OCI-LY3 (cell line): ENCODE measurements around the gene IZUMO2.

Experiments
- H2AFZ ChIP-seq: fragments of 200-600, 300-600 bp; shearing (Covaris generic); 2 replicates; pipeline ENCODE4 v1.6.0; 2014; ENCODE audit warnings: antibody characterized with exemption, low read depth, low read length
- H3K27ac ChIP-seq: fragments of 200-600, 300-600 bp; sonication (generic); 2 replicates; pipeline ENCODE4 v1.5.1; 2014; ENCODE audit warnings: mild to moderate bottlenecking, low read length, moderate library complexity, mixed read lengths
- H3K27me3 ChIP-seq: fragments of 200-600, 300-600 bp; sonication (generic); 2 replicates; pipeline ENCODE4 v1.6.1; 2014; ENCODE audit warnings: low read depth, low read length, mixed read lengths
- H3K36me3 ChIP-seq: fragments of 200-600, 300-600 bp; sonication (generic); replicated peaks from 2 replicates; pipeline ENCODE3; 2014; ENCODE audit warnings: low read depth, low read length, mixed read lengths
- H3K4me1 ChIP-seq: fragments of 300-600, 200-600 bp; sonication (generic); 2 replicates; pipeline ENCODE4 v1.6.1; 2014; ENCODE audit warnings: low read length, mixed read lengths
- H3K4me2 ChIP-seq: fragments of 200-600, 300-600 bp; sonication (generic); 2 replicates; pipeline ENCODE4 v1.6.1; 2014; ENCODE audit warnings: low read length, mixed read lengths
- H3K4me3 ChIP-seq: fragments of 300-600, 200-600 bp; sonication (generic); 2 replicates; pipeline ENCODE4 v1.5.1; 2014; ENCODE audit warnings: antibody characterized with exemption, mild to moderate bottlenecking, low read length, moderate library complexity
- H3K79me2 ChIP-seq: fragments of 300-600, 200-600 bp; shearing (Covaris generic); 2 replicates; pipeline ENCODE4 v1.6.1; 2014; ENCODE audit warnings: mild to moderate bottlenecking, low read length, mixed read lengths
- H3K9ac ChIP-seq: fragments of 300-600, 200-600 bp; shearing (Covaris generic); 2 replicates; pipeline ENCODE4 v1.6.0; 2014; ENCODE audit warnings: mild to moderate bottlenecking, low read length, moderate library complexity
- H3K9me3 ChIP-seq: fragments of 200-600, 300-600 bp; shearing (Covaris generic); 2 replicates; pipeline ENCODE4 v1.6.1; 2014; ENCODE audit warnings: low read length, mixed read lengths; ENCODE audit not compliant: insufficient read depth
- H4K20me1 ChIP-seq: fragments of 200-600, 300-600 bp; sonication (generic); 2 replicates; pipeline ENCODE4 v1.6.1; 2016; ENCODE audit warnings: low read length, mixed read lengths; ENCODE audit not compliant: insufficient read depth
- EZH2phosphoT487 ChIP-seq: fragments of 200-600 bp; shearing (Covaris generic); IDR thresholded peaks from 2 replicates; pipeline ENCODE4 v1.6.1; 2018; ENCODE audit warnings: antibody characterized with exemption, mixed run types, low read depth
- TF ChIP-seq, protein P1 (sequence below): fragments of 200-600, 300-600 bp; sonication (generic); IDR thresholded peaks from 2 replicates; pipeline ENCODE4 v1.5.1; 2014; ENCODE audit warnings: antibody characterized with exemption, low read length, low read depth

The IZUMO2 gene

DNA sequence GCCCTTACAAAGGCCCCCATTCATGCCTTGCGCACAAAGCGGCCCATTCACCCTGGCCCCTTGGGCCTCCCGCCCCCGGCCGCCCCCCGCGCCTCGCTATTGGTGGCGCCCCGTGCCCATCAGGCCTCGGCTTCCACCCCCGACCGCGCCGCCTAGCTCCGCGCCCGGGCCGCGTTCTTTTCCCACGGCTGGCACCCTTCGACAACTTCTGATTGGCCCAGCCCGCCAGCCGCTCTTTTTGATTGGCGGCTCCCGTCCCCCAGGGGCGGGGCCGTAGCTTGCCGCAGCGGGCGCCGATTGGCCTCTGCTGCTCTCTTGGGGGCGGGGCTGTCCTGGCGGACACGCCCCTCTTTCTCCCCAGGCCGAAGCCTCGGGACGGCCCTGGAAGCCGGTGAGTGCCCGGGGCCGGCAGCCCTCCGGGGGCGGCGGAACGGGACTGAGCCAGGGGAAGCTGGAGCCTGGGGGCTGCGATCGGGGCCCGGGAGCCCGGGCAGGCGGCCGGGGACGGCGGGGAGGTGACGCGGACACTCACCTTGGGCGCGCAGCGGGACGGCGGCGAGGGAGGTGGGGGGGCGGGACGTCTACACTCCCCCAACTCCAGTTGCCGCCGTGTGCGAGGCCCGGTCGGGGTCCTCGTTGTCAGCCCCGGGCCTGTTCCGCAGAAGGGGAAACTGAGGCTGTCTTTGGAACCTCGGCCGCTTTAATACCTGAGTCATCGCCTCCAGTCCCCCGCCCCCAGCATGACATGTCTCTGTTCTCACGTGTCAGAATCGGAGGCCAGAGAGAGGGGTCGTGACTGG, 40.4 kb upstream of the IZUMO2 start, which contains the start of gene MYH14:
MYH14 (plus strand) TSS at position 342 of the 800 bp plus-strand sequence. CDS start 6,744 bp downstream, outside the sequence.
- no peak within 1 kb of the TSS for H3K27ac ChIP-seq

DNA sequence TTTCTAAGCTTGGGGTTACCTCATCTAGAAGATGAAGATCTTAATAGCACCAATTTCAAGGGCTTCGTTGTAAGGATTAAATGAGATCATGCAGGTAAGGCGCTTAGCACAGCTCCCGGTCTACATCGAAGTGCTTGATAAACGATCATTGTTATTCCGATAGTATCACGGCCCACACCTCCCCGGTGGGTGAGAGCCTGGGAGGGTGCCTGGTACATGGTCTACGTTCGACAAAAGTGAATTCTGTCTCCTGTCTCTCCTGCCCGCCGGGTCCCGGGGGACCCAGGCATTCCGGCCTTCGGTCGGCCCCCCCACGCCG, 39.8 kb upstream of the IZUMO2 start:
- Histone ChIP-seq H3K9ac (no peak overlapping the region), H3K27me3 (peaks cover 18% of the 10 kb centered on the region), H4K20me1 (no peaks in the 10 kb centered on the region), H3K36me3 (no peaks in the 10 kb centered on the region), H2AFZ (no peak overlapping the region), H3K4me2 (no peak overlapping the region), H3K27ac (no peak overlapping the region), H3K79me2 (no peaks in the 10 kb centered on the region), H3K9me3 (no peaks in the 10 kb centered on the region), H3K4me3 (no peak overlapping the region), H3K4me1 (no peaks in the 10 kb centered on the region)
- TF ChIP-seq, protein P1, sequence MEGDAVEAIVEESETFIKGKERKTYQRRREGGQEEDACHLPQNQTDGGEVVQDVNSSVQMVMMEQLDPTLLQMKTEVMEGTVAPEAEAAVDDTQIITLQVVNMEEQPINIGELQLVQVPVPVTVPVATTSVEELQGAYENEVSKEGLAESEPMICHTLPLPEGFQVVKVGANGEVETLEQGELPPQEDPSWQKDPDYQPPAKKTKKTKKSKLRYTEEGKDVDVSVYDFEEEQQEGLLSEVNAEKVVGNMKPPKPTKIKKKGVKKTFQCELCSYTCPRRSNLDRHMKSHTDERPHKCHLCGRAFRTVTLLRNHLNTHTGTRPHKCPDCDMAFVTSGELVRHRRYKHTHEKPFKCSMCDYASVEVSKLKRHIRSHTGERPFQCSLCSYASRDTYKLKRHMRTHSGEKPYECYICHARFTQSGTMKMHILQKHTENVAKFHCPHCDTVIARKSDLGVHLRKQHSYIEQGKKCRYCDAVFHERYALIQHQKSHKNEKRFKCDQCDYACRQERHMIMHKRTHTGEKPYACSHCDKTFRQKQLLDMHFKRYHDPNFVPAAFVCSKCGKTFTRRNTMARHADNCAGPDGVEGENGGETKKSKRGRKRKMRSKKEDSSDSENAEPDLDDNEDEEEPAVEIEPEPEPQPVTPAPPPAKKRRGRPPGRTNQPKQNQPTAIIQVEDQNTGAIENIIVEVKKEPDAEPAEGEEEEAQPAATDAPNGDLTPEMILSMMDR: no peak
- TF ChIP-seq EZH2phosphoT487: no peak

More for the DNA sequence above, 40.4 kb upstream of the IZUMO2 start, which contains the start of gene MYH14:
- peaks cover 18% of the 10 kb centered on the region for H3K27me3 ChIP-seq
- H4K20me1 ChIP-seq: no peaks in the 10 kb centered on the region
- no peaks in the 10 kb centered on the region for H3K9me3 ChIP-seq
- no peaks in the 10 kb centered on the region for H3K36me3 ChIP-seq
- no peak within 1 kb of the TSS for H2AFZ ChIP-seq
- H3K9ac ChIP-seq: no peak within 1 kb of the TSS
- H3K4me3 ChIP-seq: no peak within 1 kb of the TSS
- H3K4me1 ChIP-seq: no peaks in the 10 kb centered on the region
- TF ChIP-seq EZH2phosphoT487: no peak
- TF ChIP-seq, protein P1: no peak
- no peaks in the 10 kb centered on the region for H3K79me2 ChIP-seq
- H3K4me2 ChIP-seq: no peak within 1 kb of the TSS

DNA sequence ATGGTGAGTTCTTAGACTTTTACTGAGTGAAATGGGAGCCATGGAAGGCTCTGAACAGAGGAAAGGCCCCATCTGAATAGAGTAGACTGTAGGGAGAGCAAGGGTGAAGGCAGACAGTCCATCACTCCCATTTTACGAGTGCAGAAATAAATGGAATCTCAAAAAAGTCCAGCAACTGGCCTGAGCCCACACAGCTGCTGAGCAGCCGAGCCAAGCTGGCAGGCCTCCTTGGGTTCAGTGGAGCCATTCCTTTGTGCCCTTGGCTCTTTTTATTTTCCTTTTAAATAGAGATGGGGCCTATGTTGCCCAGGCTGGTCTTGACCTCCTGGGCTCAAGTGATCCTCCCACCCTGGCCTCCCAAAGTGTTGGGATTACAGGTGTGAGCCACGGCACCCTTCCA, 39.3 kb upstream of the IZUMO2 start:
- Histone ChIP-seq H3K4me2 (no peak overlapping the region), H4K20me1 (no peaks in the 10 kb centered on the region), H3K4me3 (no peak overlapping the region), H3K4me1 (no peaks in the 10 kb centered on the region), H3K36me3 (no peaks in the 10 kb centered on the region), H2AFZ (no peak overlapping the region), H3K9me3 (no peaks in the 10 kb centered on the region), H3K27me3 (peaks cover 22% of the 10 kb centered on the region), H3K9ac (no peak overlapping the region), H3K79me2 (no peaks in the 10 kb centered on the region), H3K27ac (no peak overlapping the region)
- no peak for TF ChIP-seq EZH2phosphoT487
- TF ChIP-seq, protein P1: no peak

DNA sequence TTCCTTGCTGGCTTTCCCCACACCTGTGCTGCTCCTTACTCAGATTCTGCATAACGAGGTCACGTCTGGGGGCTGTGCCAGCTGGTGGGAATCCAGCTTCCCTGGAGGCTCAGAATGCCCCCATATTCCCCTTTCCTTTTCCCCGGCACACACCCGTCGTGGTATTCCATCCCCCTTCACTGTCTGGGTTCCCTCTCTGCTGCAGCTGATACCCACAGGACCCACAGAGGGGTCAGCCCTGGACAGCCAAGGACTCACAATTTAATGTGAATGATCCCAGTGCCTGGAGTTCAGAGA, 36.1 kb upstream of the IZUMO2 start:
- Histone ChIP-seq H4K20me1 (no peaks in the 10 kb centered on the region), H3K9me3 (no peaks in the 10 kb centered on the region), H3K27me3 (peaks cover 48% of the 10 kb centered on the region), H3K27ac (no peak overlapping the region), H3K4me1 (peaks cover 8% of the 10 kb centered on the region), H3K79me2 (no peaks in the 10 kb centered on the region), H3K4me3 (no peak overlapping the region), H3K9ac (no peak overlapping the region), H3K4me2 (no peak overlapping the region), H3K36me3 (no peaks in the 10 kb centered on the region), H2AFZ (no peak overlapping the region)
- TF ChIP-seq, protein P1: no peak
- no peak for TF ChIP-seq EZH2phosphoT487
